GM23248 (cell line): Measurements from ENCODE around the gene SVEP1. TPM values are rescaled to one million over a fixed set of nuclear protein-coding genes. Genes with fewer than 3 reads are reported as not detected.
A peak's percentile ranks its signal among the peaks of the same experiment; 100 is the strongest.

ENCODE experiments used
- DNase-seq: peaks from one replicate; pipeline ENCODE4 v3.0.0-alpha.2; 2015
- H2AFZ ChIP-seq: fragments of 200-600 bp; sonication (generic); 2 replicates; pipeline ENCODE4 v1.6.1; 2016; ENCODE audit warnings: antibody characterized with exemption
- H3F3A ChIP-seq: fragments of 200-600 bp; sonication (generic); 2 replicates; pipeline ENCODE4 v1.6.1; 2016; ENCODE audit warnings: mild to moderate bottlenecking, antibody characterized with exemption, mixed run types; ENCODE audit not compliant: insufficient read depth
- H3K27ac ChIP-seq: fragments of 200-600 bp; sonication (generic); 2 replicates; pipeline ENCODE4 v1.5.1; 2016; ENCODE audit warnings: mild to moderate bottlenecking
- H3K27me3 ChIP-seq: fragments of 200-600 bp; sonication (generic); replicated peaks from 2 replicates; pipeline ENCODE4 v1.6.1; 2016; ENCODE audit warnings: mild to moderate bottlenecking; ENCODE audit not compliant: insufficient read depth
- H3K36me3 ChIP-seq: fragments of 200-600 bp; sonication (generic); 2 replicates; pipeline ENCODE4 v1.6.1; 2016; ENCODE audit warnings: low read depth, mild to moderate bottlenecking
- H3K4me1 ChIP-seq: fragments of 200-600 bp; sonication (generic); 2 replicates; pipeline ENCODE4 v1.6.1; 2016; ENCODE audit warnings: mild to moderate bottlenecking; ENCODE audit not compliant: insufficient read depth
- H3K4me2 ChIP-seq: fragments of 200-600 bp; sonication (generic); one replicate; pipeline ENCODE4 v1.6.1; 2016; ENCODE audit warnings: mild to moderate bottlenecking; ENCODE audit not compliant: unreplicated experiment
- H3K4me3 ChIP-seq: fragments of 200-600 bp; sonication (generic); 2 replicates; pipeline ENCODE4 v1.5.1; 2016; ENCODE audit warnings: mild to moderate bottlenecking
- H3K79me2 ChIP-seq: fragments of 200-600 bp; sonication (generic); 2 replicates; pipeline ENCODE4 v1.6.1; 2016; ENCODE audit warnings: mild to moderate bottlenecking; ENCODE audit not compliant: insufficient read depth
- H3K9ac ChIP-seq: fragments of 200-600 bp; sonication (generic); 2 replicates; pipeline ENCODE4 v1.6.1; 2016; ENCODE audit warnings: mild to moderate bottlenecking
- H3K9me2 ChIP-seq: fragments of 200-600 bp; sonication (generic); 2 replicates; pipeline ENCODE4 v1.6.1; 2016; ENCODE audit warnings: mixed run types, mild to moderate bottlenecking, moderate library complexity; ENCODE audit not compliant: insufficient read depth
- H3K9me3 ChIP-seq: fragments of 200-600 bp; sonication (generic); one replicate; pipeline ENCODE4 v1.6.1; 2017; ENCODE audit warnings: low read depth
- H4K20me1 ChIP-seq: fragments of 200-600 bp; sonication (generic); 2 replicates; pipeline ENCODE4 v1.6.0; 2016; ENCODE audit not compliant: insufficient read depth
- EZH2 ChIP-seq: fragments of 200-600 bp; sonication (generic); IDR thresholded peaks from 2 replicates; pipeline ENCODE4 v1.6.1; 2018; ENCODE audit warnings: antibody characterized with exemption, mild to moderate bottlenecking; ENCODE audit not compliant: insufficient read depth, poor library complexity, severe bottlenecking
- EZH2phosphoT487 ChIP-seq: fragments of 200-600 bp; sonication (generic); IDR thresholded peaks from 2 replicates; pipeline ENCODE4 v1.6.1; 2018; ENCODE audit warnings: antibody characterized with exemption, moderate library complexity, mild to moderate bottlenecking, low read depth; ENCODE audit not compliant: insufficient read depth
- WGBS, 2 experiments: methylation state at CpG; one replicate each; pipeline ENCODE4 v1.1.6; 2015 to 2017; ENCODE audit warnings: low lambda C conversion rate in 2 of 2, low coverage in 1 of 2; ENCODE audit errors: missing lambda C conversion rate in 2 of 2; 5-methylcytosine and 5-hydroxymethylcytosine counted together
- in situ Hi-C: fragments of 300-500 bp; cut with MboI; formaldehyde crosslinking; loops from 2 replicates; pipeline ENCODE4 v1.15.0; 2020
- polyA plus RNA-seq: library from polyadenylated mRNA; unstranded; fragments of >200 nt; fragmentation: Nextera tagmentation; extraction: Ambion mirVana; gene quantifications from 2 replicates; pipeline ENCODE4 v1.2.1, GENCODE V29; 2016
- total RNA-seq: library from RNA; depleted of rRNA; stranded (reverse); fragments of >200 nt; shearing (Covaris generic); gene quantifications from 2 replicates; pipeline ENCODE4 v1.2.3, GENCODE V29; 2014

The SVEP1 gene
- total and polyA plus RNA-seq, 2 experiments from 2014 or later: 13.6 to 47.3 TPM

GRCh38 chr9:110571801-110572483 lies 7.6 kb downstream of the SVEP1 start:
- Histone ChIP-seq H3K4me1 (peaks cover 13% of the 10 kb centered on the region), H3K27me3 (no peaks in the 10 kb centered on the region), H3K36me3 (peaks cover 5% of the 10 kb centered on the region; the same call in 1 of the 2 replicates), H3K4me2 (no peak overlapping the region), H3K4me3 (no peak overlapping the region), H2AFZ (no peak overlapping the region), H3K9me2 (no peaks in the 10 kb centered on the region), H3K27ac (no peak overlapping the region), H3K9ac (no peak overlapping the region), H3F3A (no peaks in the 10 kb centered on the region), H3K79me2 (peaks cover 43% of the 10 kb centered on the region), H3K9me3 (no peaks in the 10 kb centered on the region), H4K20me1 (no peaks in the 10 kb centered on the region)
- peak; percentile 9 for DNase-seq
- in situ Hi-C loops: no loop called here
- TF ChIP-seq EZH2: no peak
- TF ChIP-seq EZH2phosphoT487: no peak
- WGBS, 2 experiments: 52 to 66% methylated on average over 2 of the region's 2 CpGs

GRCh38 chr9:110566156-110566555 lies 13.4 kb downstream of the SVEP1 start:
- Histone ChIP-seq H3K9ac (no peak overlapping the region), H3K4me2 (no peak overlapping the region), H3K79me2 (peaks cover 11% of the 10 kb centered on the region), H2AFZ (no peak overlapping the region), H3K9me3 (no peaks in the 10 kb centered on the region), H3K27ac (no peak overlapping the region), H3K4me3 (no peak overlapping the region), H3K9me2 (no peaks in the 10 kb centered on the region; the same call in 1 of the 2 replicates), H3K27me3 (no peaks in the 10 kb centered on the region), H3K4me1 (peaks cover 7% of the 10 kb centered on the region), H4K20me1 (no peaks in the 10 kb centered on the region), H3F3A (no peaks in the 10 kb centered on the region), H3K36me3 (peaks cover 37% of the 10 kb centered on the region)
- TF ChIP-seq EZH2phosphoT487 (no peak), EZH2 (no peak)
- no peak for DNase-seq
- in situ Hi-C loops: no loop called here
- WGBS, 2 experiments: 91 to 100% methylated on average over 1 of the region's 1 CpG

- DNase-seq: no peak
- Histone ChIP-seq H3K27ac (no peak overlapping the region), H3K4me1 (peaks cover 7% of the 10 kb centered on the region), H2AFZ (no peak overlapping the region), H3K79me2 (peaks cover 18% of the 10 kb centered on the region; the same call in 1 of the 2 replicates), H3K4me3 (no peak overlapping the region), H3K9me2 (no peaks in the 10 kb centered on the region; the same call in 1 of the 2 replicates), H4K20me1 (no peaks in the 10 kb centered on the region), H3K9ac (no peak overlapping the region), H3K9me3 (no peaks in the 10 kb centered on the region), H3K4me2 (no peak overlapping the region), H3K36me3 (peaks cover 33% of the 10 kb centered on the region), H3K27me3 (no peaks in the 10 kb centered on the region), H3F3A (peaks cover 8% of the 10 kb centered on the region)
- TF ChIP-seq EZH2phosphoT487 (no peak), EZH2 (no peak)
- in situ Hi-C loops: no loop called here
- WGBS, 2 experiments: 57 to 59% methylated on average over 2 of the region's 2 CpGs
Observed at GRCh38 chr9:110561826-110562225, 17.7 kb downstream of the SVEP1 start.

GRCh38 chr9:110559869-110560268 lies 19.7 kb downstream of the SVEP1 start:
- no peak for TF ChIP-seq EZH2
- TF ChIP-seq EZH2phosphoT487: no peak
- H3K79me2 ChIP-seq: peaks cover 18% of the 10 kb centered on the region; the same call in 1 of the 2 replicates
- H3K4me3 ChIP-seq: no peak overlapping the region
- DNase-seq: peak; percentile 23
- in situ Hi-C loops: no loop called here
- no peak overlapping the region for H3K27ac ChIP-seq
- no peak overlapping the region for H3K4me2 ChIP-seq
- peaks cover 21% of the 10 kb centered on the region for H3K4me1 ChIP-seq
- no peaks in the 10 kb centered on the region for H3K27me3 ChIP-seq
- 94 to 100% methylated on average over 1 of the region's 1 CpG for WGBS, 2 experiments
- H3K9me3 ChIP-seq: no peaks in the 10 kb centered on the region
- no peaks in the 10 kb centered on the region for H4K20me1 ChIP-seq
- H3F3A ChIP-seq: peaks cover 25% of the 10 kb centered on the region
- H3K9ac ChIP-seq: no peak overlapping the region
- H3K9me2 ChIP-seq: no peaks in the 10 kb centered on the region; the same call in 1 of the 2 replicates
- peaks cover 23% of the 10 kb centered on the region for H3K36me3 ChIP-seq
- H2AFZ ChIP-seq: no peak overlapping the region
